GM19395 (cell line): ENCODE measurements around the gene NEU4.
"Not testable (repeated sequence)": the region's sequence is repeated elsewhere in the genome, so short reads cannot be mapped to it uniquely, and the experiment has no call there.

Experiments used
- ATAC-seq: cut with Tn5 transposase; IDR thresholded peaks from one replicate; pipeline ENCODE4 v1.9.1; 2021; ENCODE audit warnings: mild to moderate bottlenecking, moderate library complexity; ENCODE audit not compliant: unreplicated experiment

The NEU4 gene

DNA sequence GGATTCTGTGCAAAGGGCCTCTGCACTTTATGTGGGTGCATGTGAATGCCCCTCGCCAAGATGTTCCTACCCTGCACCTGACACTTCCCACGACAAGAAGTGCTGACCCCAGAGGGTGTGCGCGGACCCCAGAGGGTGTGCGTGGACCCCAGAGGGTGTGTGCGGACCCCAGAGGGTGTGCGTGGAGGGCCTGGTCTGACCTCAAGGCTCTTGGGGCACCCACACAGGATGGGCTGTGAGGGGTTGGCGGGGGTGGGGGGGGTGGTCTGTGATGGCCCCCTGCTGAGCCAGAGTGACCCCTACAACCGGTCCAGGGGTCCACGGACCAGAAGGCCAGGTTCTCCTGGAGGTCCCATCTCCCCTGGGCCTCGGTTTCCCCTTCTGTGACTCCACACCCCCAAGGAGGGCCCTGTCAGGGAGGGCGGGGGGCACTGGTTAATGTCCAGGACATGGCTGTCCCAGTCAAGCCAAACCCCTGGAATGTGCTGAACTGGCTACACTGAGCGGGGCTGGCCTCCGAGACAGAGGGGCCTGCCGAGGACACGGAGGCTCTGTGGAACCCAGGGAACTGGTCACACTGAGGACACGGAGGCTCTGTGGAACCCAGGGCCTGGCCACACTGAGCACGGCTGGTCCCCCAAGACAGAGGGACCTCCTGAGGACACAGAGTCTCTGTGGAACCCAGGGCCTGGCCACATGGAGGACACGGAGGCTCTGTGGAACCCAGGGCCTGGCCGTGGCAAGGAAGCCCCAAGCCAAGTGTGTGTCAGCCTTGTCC is 3.1 kb downstream of the NEU4 start:
- no peak for ATAC-seq

- ATAC-seq: no peak
These were observed 4.0 kb downstream of the NEU4 start for GRCh38 chr2:241812730-241813643.

DNA sequence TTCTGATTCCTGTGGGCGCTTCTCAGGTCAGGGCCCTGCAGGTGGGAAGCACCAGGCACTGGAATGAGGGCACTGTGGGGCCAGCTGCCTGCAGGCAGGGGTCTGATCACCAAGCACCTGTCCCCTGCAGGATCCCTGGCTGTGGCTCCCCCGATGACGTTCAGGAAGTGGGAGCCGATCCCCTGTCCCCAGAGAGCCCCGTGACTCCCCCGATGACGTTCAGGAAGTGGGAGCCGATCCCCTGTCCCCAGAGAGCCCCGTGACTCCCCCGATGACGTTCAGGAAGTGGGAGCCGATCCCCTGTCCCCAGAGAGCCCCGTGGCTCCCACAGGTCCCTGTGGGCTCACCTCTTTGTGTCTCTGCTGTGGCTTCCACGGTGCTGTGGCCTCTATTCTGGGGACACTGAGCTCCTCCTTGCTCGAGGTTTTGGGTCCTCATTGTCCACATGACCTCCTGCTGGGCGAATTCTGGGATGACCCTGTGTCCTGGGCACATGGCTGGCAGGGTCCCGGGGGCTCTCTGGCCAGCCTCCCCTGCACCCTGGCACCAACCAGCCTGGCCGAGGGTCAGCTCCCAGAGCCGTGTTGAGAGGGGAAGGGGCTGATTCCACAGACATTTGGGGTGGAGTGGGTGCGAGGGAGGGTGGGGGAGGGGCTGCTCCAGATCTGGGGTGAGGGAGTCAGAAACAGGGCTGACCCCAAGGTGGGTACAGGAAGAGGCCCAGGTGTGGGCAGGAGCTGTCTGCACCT is 4.8 kb downstream of the NEU4 start:
- ATAC-seq: no peak

GRCh38 chr2:241814393-241814642 is 5.3 kb downstream of the NEU4 start:
- no peak for ATAC-seq

GRCh38 chr2:241814643-241815476 is 5.9 kb downstream of the NEU4 start:
- no peak for ATAC-seq

GRCh38 chr2:241815477-241816430 is 6.8 kb downstream of the NEU4 start:
- ATAC-seq: no peak

GRCh38 chr2:241816431-241817121 is 7.6 kb downstream of the NEU4 start:
- no peak for ATAC-seq

DNA sequence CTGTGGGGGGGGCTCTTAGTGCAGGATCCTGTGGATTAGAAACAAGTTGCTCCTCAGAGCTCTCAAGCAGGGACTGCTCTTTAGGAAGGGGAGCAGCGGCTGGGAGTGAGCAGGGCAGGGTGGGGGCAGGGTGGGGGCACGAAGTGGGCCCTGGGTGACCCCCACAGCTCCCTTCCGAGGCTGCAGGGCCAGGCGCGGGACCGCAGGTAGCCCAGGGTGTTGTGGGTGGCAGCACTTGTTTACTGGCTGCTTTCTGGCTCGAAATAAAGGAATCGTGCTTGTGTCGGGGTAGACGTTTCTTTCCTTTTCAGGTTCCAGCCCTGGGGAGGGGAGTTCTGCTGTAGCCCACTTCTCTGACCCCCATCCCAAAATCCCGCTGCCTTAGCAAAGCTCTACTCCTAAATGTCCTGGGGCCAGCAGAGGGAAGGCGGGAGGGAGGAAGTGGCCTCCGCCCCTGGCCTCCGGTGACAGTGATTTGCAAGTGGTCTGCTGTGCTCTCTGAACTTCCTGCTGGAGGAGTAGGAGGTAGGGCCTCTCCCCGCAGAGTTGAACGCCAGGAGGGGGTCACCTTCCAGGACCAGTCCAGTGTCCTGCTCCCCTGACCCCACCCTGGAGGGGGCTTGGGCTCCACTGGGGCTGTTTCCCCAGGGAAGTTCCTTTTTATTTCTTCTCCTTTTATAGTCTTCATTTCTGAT is 8.3 kb downstream of the NEU4 start:
- ATAC-seq: no peak

- not testable (repeated sequence) for ATAC-seq
These were observed 8.8 kb downstream of the NEU4 start for GRCh38 chr2:241817821-241818215.

- no peak for ATAC-seq
These were observed 9.4 kb downstream of the NEU4 start for GRCh38 chr2:241818229-241818942.

- ATAC-seq: no peak
These were observed 9.9 kb downstream of the NEU4 start for GRCh38 chr2:241818943-241819270.

- not testable (repeated sequence) for ATAC-seq
These were observed 11.1 kb downstream of the NEU4 start for GRCh38 chr2:241819947-241820624.

- ATAC-seq: no peak
These were observed 11.8 kb downstream of the NEU4 start for GRCh38 chr2:241820625-241821384.

GRCh38 chr2:241821460-241822263 is 12.7 kb downstream of the NEU4 start:
- ATAC-seq: no peak

- ATAC-seq: no peak
These were observed 13.3 kb downstream of the NEU4 start for GRCh38 chr2:241822264-241822623.
